ENCODE results near the gene DPYD.

Gene DPYD

DNA sequence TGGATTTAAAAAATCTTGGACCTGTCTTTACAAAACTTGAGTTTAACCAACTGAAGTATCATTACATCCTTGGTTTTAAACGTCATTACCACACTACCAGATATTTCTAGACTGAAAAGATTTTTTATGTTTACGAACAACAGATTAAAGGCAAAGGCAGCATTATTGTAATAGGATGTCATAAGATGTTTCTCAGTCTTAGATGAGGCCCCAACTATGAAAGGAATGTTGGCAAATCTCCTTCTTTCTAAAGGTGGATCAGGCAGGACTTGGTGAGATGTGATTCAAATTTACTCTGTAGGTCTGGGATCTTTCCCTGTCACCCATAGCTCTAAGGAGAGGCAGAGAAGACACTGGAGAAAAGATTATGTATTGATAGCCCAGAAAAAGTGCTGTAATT is 781.3 kb downstream of the DPYD start:
- H3K9me3 ChIP-seq (ENCODE audit: control insufficient read depth in 1 of 2, low read length in 2 of 2), result no peaks in the 10 kb centered on the region
- H3K27ac ChIP-seq (ENCODE audit: low read length), result no peak overlapping the region
- H3K36me3 ChIP-seq (ENCODE audit: control insufficient read depth in 1 of 2, insufficient read depth in 2 of 2, low read length in 2 of 2), result no peaks in the 10 kb centered on the region
- no peaks in the 10 kb centered on the region for H3K27me3 ChIP-seq (ENCODE audit: low read depth, low read length)
- H3K4me1 ChIP-seq (ENCODE audit: control insufficient read depth in 1 of 2, insufficient read depth in 2 of 2, low read length in 2 of 2), result peaks cover 0 to 2% of the 10 kb centered on the region in 2 donors
- H3K4me3 ChIP-seq (ENCODE audit: low read depth in 1 of 2, low read length in 2 of 2), result no peak overlapping the region

DNA sequence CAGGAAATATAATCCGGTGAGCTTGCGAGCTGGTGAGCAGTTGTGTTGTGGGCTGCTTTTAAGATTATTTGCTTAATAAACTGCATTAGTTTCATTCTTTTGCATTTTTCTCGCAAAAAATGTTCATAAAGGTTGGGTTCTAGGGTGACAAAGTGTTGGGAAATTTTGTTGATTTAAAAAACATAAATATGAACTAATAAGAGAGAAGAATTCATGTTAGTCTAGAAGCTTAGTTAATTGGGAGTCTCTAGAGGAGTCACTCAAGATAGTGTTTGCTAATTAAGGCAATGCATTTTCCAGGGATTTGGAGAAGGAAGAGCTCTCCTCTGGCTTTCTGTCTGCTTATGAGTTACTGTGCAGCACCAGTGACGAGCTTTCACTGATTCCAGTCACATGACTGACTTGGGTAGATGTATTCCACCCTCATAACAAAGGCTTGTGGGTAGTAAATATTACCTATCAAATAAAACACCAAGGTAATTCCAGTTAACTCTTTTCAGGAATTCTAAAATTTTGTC is 782.3 kb downstream of the DPYD start:
- no peaks in the 10 kb centered on the region for H3K9me3 ChIP-seq (ENCODE audit: control insufficient read depth in 1 of 2, low read length in 2 of 2)
- H3K27me3 ChIP-seq (ENCODE audit: low read depth, low read length), result no peaks in the 10 kb centered on the region
- no peak overlapping the region for H3K27ac ChIP-seq (ENCODE audit: low read length)
- H3K36me3 ChIP-seq (ENCODE audit: control insufficient read depth in 1 of 2, insufficient read depth in 2 of 2, low read length in 2 of 2), result no peaks in the 10 kb centered on the region
- no peak overlapping the region for H3K4me3 ChIP-seq (ENCODE audit: low read depth in 1 of 2, low read length in 2 of 2)
- H3K4me1 ChIP-seq (ENCODE audit: control insufficient read depth in 1 of 2, insufficient read depth in 2 of 2, low read length in 2 of 2), result no peaks in the 10 kb centered on the region

DNA sequence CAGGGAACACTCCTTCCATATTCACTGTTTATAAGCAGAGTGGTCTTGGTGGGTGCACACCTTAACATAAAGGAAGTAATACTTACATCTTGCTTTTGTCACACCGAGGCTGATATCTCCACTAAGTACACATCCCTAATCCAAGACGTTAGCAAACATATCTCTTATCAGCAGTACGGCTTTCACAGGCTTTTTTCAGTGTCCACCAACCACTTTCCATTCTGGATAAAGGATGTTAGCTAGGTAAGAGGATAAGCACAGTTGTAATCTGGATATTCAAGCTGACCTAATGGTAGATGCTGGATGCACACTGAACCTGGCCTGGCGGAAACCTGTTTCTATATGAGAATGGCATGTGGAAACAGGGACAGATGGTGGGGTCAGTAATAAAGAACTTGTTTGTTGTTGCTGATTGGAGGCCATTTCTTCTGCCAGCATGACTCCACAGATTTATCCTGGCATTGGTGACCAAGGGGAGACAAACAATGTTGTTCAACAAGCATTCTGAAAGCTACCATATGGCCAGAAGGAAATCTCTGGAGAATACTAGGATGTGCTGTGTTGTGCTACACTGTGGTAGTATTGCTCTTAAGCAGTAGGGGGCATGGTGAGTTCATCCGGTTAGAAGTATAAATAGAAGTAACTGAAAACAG is 782.8 kb downstream of the DPYD start:
- Histone ChIP-seq H3K4me1 (ENCODE audit: control insufficient read depth in 1 of 2, insufficient read depth in 2 of 2, low read length in 2 of 2) (no peaks in the 10 kb centered on the region), H3K36me3 (ENCODE audit: control insufficient read depth in 1 of 2, insufficient read depth in 2 of 2, low read length in 2 of 2) (no peaks in the 10 kb centered on the region), H3K4me3 (ENCODE audit: low read depth in 1 of 2, low read length in 2 of 2) (no peak overlapping the region), H3K27me3 (ENCODE audit: low read depth, low read length) (no peaks in the 10 kb centered on the region), H3K9me3 (ENCODE audit: control insufficient read depth in 1 of 2, low read length in 2 of 2) (no peaks in the 10 kb centered on the region), H3K27ac (ENCODE audit: low read length) (no peak overlapping the region)

DNA sequence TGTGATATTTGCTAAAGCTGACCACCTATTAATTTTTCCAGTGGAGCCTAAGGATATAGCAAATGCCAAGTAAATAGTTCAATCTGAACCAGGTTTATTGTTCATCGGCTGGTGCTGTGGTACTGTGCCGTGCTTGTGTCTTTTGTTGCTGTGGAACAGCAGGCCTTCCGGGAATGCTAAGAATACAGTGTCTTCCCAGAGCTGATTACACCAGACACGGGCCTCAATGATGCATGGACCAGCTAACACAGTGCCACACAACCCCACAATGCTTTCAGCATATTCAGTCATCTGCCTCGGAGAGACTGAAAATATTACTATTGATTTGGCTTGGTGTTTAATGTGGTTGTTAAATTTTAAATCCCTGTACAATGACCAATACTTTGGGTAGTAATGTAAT is 783.8 kb downstream of the DPYD start:
- H3K4me1 ChIP-seq (ENCODE audit: control insufficient read depth in 1 of 2, insufficient read depth in 2 of 2, low read length in 2 of 2), result no peaks in the 10 kb centered on the region
- no peak overlapping the region for H3K27ac ChIP-seq (ENCODE audit: low read length)
- H3K4me3 ChIP-seq (ENCODE audit: low read depth in 1 of 2, low read length in 2 of 2), result no peak overlapping the region
- H3K9me3 ChIP-seq (ENCODE audit: control insufficient read depth in 1 of 2, low read length in 2 of 2), result no peaks in the 10 kb centered on the region
- H3K27me3 ChIP-seq (ENCODE audit: low read depth, low read length), result no peaks in the 10 kb centered on the region
- H3K36me3 ChIP-seq (ENCODE audit: control insufficient read depth in 1 of 2, insufficient read depth in 2 of 2, low read length in 2 of 2), result no peaks in the 10 kb centered on the region

DNA sequence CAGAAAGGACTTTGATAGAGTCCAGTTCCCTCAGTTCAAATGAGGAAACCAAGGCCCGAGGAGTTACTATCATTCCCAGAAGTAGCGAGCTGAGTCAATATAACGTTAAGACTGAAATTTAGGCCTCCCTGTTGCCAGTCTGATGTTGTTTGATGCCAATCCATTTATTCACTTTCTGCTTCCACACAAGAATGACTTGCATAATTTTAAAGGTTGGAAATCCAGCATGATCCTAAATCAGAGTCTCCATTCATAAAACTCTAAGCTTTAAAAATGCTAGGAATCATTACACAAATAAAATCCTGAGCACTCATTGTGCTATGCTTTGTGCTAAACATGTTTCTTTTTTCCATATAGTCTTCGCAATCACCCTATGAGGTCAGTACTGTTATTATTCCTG is 784.9 kb downstream of the DPYD start:
- Histone ChIP-seq H3K4me3 (ENCODE audit: low read depth in 1 of 2, low read length in 2 of 2) (no peak overlapping the region), H3K36me3 (ENCODE audit: control insufficient read depth in 1 of 2, insufficient read depth in 2 of 2, low read length in 2 of 2) (no peaks in the 10 kb centered on the region), H3K27me3 (ENCODE audit: low read depth, low read length) (no peaks in the 10 kb centered on the region), H3K9me3 (ENCODE audit: control insufficient read depth in 1 of 2, low read length in 2 of 2) (no peaks in the 10 kb centered on the region), H3K27ac (ENCODE audit: low read length) (no peak overlapping the region), H3K4me1 (ENCODE audit: control insufficient read depth in 1 of 2, insufficient read depth in 2 of 2, low read length in 2 of 2) (no peaks in the 10 kb centered on the region)

DNA sequence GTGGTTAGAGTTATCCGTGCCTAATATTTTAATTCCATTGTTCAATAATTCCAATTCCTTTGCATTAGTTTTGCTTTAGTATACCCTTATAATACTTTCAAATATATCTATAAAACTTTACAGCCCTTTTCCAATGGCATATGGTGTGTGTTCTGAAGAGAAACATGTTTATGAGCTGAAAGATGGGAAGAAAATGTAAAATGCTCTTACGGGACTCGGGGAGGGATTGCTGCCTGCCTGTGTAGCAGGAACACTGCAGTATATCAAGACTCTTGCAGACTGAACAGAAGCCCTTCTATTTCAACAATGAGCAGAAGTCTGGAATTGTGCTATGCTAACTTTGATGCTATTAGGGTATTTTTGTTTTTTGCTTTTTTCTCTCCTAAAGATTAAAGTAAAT is 792.4 kb downstream of the DPYD start:
- Histone ChIP-seq H3K4me1 (ENCODE audit: control insufficient read depth in 1 of 2, insufficient read depth in 2 of 2, low read length in 2 of 2) (no peaks in the 10 kb centered on the region), H3K27ac (ENCODE audit: low read length) (no peak overlapping the region), H3K36me3 (ENCODE audit: control insufficient read depth in 1 of 2, insufficient read depth in 2 of 2, low read length in 2 of 2) (no peaks in the 10 kb centered on the region), H3K4me3 (ENCODE audit: low read depth in 1 of 2, low read length in 2 of 2) (no peak overlapping the region), H3K27me3 (ENCODE audit: low read depth, low read length) (no peaks in the 10 kb centered on the region), H3K9me3 (ENCODE audit: control insufficient read depth in 1 of 2, low read length in 2 of 2) (no peaks in the 10 kb centered on the region)

DNA sequence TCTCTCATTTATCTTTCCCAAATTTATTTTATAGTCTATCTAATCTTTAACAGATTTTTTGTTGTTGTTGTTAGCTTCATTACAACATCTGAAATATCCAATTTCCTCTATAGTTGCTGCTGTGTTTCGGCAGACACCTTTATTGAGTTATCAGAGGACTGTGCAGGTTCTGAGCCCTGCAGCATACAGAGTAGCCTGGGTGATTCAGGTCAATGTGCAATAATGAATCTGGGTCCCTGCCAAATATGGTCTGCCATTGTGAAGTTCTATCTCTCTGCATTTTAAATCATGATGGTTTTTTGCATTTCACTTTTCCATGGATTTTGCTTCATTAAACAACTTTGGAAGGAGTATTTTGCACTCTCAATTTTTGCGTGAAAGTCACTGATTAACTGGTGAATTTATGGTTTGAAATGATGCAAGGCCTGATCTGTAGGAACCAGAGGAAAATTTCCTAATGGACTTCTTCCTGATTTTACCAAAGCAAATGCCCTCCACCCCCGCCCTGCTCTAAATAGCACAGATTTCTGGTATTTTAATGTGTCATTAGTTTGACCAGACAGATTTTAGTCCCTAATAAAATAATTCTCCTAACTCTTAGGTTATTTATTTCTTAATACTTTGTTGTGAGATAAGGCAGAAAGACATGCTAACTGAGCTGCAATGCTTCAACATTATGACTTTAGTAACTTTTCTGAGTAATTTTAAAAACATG is 797.0 kb downstream of the DPYD start:
- H3K9me3 ChIP-seq (ENCODE audit: control insufficient read depth in 1 of 2, low read length in 2 of 2), result no peaks in the 10 kb centered on the region
- no peaks in the 10 kb centered on the region for H3K27me3 ChIP-seq (ENCODE audit: low read depth, low read length)
- H3K4me1 ChIP-seq (ENCODE audit: control insufficient read depth in 1 of 2, insufficient read depth in 2 of 2, low read length in 2 of 2), result no peaks in the 10 kb centered on the region
- H3K27ac ChIP-seq (ENCODE audit: low read length), result no peak overlapping the region
- no peak overlapping the region for H3K4me3 ChIP-seq (ENCODE audit: low read depth in 1 of 2, low read length in 2 of 2)
- no peaks in the 10 kb centered on the region for H3K36me3 ChIP-seq (ENCODE audit: control insufficient read depth in 1 of 2, insufficient read depth in 2 of 2, low read length in 2 of 2)

DNA sequence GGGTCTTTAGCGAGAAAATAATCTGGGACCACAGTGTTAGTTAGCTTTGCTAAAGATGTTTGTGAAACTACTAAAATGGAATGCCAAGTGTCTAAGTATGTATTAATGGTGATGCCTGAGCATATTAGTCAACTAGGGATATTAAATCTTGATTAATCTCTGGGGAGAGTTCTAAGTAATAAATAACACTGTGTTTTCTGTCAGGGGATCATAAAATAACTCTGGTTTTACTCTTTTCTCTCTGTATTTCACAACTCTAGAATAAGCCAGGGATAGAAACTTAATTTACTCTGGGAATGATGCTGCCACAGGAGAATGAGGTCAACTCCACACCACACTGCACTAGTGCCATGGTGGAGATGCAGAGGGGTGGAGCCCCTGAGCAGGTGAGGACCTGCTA is 800.0 kb downstream of the DPYD start:
- Histone ChIP-seq H3K36me3 (ENCODE audit: control insufficient read depth in 1 of 2, insufficient read depth in 2 of 2, low read length in 2 of 2) (no peaks in the 10 kb centered on the region), H3K4me3 (ENCODE audit: low read depth in 1 of 2, low read length in 2 of 2) (no peak overlapping the region), H3K27ac (ENCODE audit: low read length) (no peak overlapping the region), H3K4me1 (ENCODE audit: control insufficient read depth in 1 of 2, insufficient read depth in 2 of 2, low read length in 2 of 2) (no peaks in the 10 kb centered on the region), H3K9me3 (ENCODE audit: control insufficient read depth in 1 of 2, low read length in 2 of 2) (no peaks in the 10 kb centered on the region), H3K27me3 (ENCODE audit: low read depth, low read length) (no peaks in the 10 kb centered on the region)

DNA sequence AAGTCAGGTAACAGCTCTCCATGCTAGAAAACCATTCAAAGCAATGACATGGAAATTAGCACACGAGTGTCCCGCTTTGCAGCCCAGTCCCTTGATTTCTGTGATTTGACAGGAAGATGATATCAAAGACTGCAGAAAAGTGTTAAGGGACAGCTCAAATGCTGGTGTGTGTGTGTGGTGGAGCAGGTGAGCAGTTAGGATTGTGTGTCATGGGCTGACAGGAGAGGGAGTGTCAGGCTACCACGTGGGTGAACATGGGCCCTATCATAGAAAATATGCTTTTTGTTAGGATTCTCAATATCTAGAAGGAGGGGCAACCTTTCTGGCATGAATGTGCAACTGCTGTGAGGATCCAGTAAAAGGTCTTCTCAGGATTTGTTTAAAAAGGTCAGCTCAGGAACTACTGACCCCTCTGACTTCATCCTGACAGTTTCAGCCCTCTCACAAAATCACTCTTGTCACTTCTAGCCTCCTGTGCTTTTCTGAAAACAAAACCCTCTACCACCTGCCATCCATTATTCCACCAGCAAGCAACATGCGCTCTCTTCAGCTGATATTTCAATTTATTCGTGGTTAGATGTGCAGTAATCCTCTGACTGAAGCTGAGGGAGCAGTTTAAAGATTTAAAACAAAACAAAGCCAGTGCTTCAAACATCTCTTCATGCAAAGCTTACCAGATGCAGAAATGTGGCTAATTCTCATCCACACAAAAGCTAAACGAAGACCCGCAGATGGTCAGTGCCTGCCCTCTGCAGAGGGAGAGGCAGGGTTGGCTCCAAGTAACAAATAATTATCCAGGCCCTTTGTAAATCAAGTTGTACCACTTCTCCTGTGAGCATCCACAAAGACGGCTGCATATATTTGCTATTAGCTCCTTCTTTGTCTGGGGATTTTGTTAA is 801.3 kb downstream of the DPYD start:
- Histone ChIP-seq H3K36me3 (ENCODE audit: control insufficient read depth in 1 of 2, insufficient read depth in 2 of 2, low read length in 2 of 2) (no peaks in the 10 kb centered on the region), H3K9me3 (ENCODE audit: control insufficient read depth in 1 of 2, low read length in 2 of 2) (no peaks in the 10 kb centered on the region), H3K4me3 (ENCODE audit: low read depth in 1 of 2, low read length in 2 of 2) (no peak overlapping the region), H3K27me3 (ENCODE audit: low read depth, low read length) (no peaks in the 10 kb centered on the region), H3K4me1 (ENCODE audit: control insufficient read depth in 1 of 2, insufficient read depth in 2 of 2, low read length in 2 of 2) (no peaks in the 10 kb centered on the region), H3K27ac (ENCODE audit: low read length) (no peak overlapping the region)

DNA sequence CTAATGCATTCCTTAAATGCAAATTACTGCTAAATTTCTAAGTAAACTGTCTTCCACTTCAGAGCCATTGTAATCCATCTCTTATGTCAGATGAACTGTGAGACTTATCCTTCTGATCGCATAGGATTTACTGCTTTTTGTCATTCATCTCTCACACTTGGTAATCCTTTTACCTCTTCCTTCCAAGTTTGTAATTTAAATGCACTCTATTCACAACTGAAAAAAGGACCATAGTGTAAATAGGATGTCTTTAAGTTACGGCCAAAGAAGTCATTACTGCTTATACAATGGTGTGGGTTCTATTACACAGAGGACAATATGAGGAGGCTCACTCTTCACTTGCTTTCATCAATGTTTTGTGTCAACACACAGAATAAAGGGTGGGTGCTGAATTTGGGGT is 806.0 kb downstream of the DPYD start:
- H3K36me3 ChIP-seq (ENCODE audit: control insufficient read depth in 1 of 2, insufficient read depth in 2 of 2, low read length in 2 of 2), result no peaks in the 10 kb centered on the region
- no peaks in the 10 kb centered on the region for H3K27me3 ChIP-seq (ENCODE audit: low read depth, low read length)
- no peaks in the 10 kb centered on the region for H3K9me3 ChIP-seq (ENCODE audit: control insufficient read depth in 1 of 2, low read length in 2 of 2)
- no peak overlapping the region for H3K4me3 ChIP-seq (ENCODE audit: low read depth in 1 of 2, low read length in 2 of 2)
- no peaks in the 10 kb centered on the region for H3K4me1 ChIP-seq (ENCODE audit: control insufficient read depth in 1 of 2, insufficient read depth in 2 of 2, low read length in 2 of 2)
- no peak overlapping the region for H3K27ac ChIP-seq (ENCODE audit: low read length)

DNA sequence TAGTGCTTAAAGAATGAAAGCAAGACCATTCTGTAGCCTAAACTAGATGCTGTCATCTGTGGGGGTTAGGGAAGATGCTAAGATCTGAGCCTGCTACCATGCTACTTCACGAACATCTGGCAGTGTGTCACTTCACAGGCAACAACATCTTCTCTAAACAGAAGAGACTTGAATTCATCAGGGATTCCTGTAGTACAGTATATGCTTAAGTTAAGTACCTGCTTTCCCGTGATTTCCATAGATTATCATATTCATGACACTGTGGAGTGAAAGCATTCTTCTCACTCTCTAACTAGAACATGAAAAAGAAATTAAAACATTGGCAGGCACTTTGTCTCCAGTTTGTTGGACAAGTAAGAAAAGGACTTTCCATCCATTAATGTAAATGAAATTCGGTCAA is 808.4 kb downstream of the DPYD start:
- Histone ChIP-seq H3K36me3 (ENCODE audit: control insufficient read depth in 1 of 2, insufficient read depth in 2 of 2, low read length in 2 of 2) (no peaks in the 10 kb centered on the region), H3K27me3 (ENCODE audit: low read depth, low read length) (no peaks in the 10 kb centered on the region), H3K4me3 (ENCODE audit: low read depth in 1 of 2, low read length in 2 of 2) (no peak overlapping the region), H3K27ac (ENCODE audit: low read length) (no peak overlapping the region), H3K4me1 (ENCODE audit: control insufficient read depth in 1 of 2, insufficient read depth in 2 of 2, low read length in 2 of 2) (no peaks in the 10 kb centered on the region), H3K9me3 (ENCODE audit: control insufficient read depth in 1 of 2, low read length in 2 of 2) (no peaks in the 10 kb centered on the region)

Measured in muscle layer of duodenum (tissue), 2 donors.